Natural killer cell (primary cell): Measurements from ENCODE around the gene RAB3B. TPM values are rescaled to one million over a fixed set of nuclear protein-coding genes. Genes with fewer than 3 reads are reported as not detected.

Experiments used
- ATAC-seq, 3 donors: fragments of 150-1000 bp in 2 of 3; fragments of 200-7000 bp in 1 of 3; cut with Tn5 transposase; 1 replicate in 1 of 3; 2 replicates in 2 of 3; pipeline ENCODE4 v1.10.0; 2021; ENCODE audit warnings: mild to moderate bottlenecking in 2 of 3, moderate library complexity in 2 of 3
- DNase-seq, 2 donors: peaks; one replicate each; pipeline versions ENCODE4 v3.0.0 to v3.0.0-alpha.2; 2013 to 2021; ENCODE audit warnings: mixed read lengths in 1 of 2
- H3K27ac ChIP-seq: one replicate; pipeline ENCODE4 v1.5.1; 2013; ENCODE audit warnings: mild to moderate bottlenecking, low read length
- H3K27me3 ChIP-seq: one replicate; pipeline ENCODE4 v1.6.1; 2013; ENCODE audit warnings: low read length; ENCODE audit not compliant: control insufficient read depth, insufficient read depth
- H3K36me3 ChIP-seq: one replicate; pipeline ENCODE4 v1.6.1; 2013; ENCODE audit warnings: low read length; ENCODE audit not compliant: control insufficient read depth, insufficient read depth
- H3K4me1 ChIP-seq: one replicate; pipeline ENCODE4 v1.6.1; 2013; ENCODE audit warnings: low read length; ENCODE audit not compliant: control insufficient read depth, insufficient read depth
- H3K4me3 ChIP-seq: one replicate; pipeline ENCODE4 v1.5.1; 2013; ENCODE audit warnings: low read length
- H3K9me3 ChIP-seq: one replicate; pipeline ENCODE4 v1.6.1; 2013; ENCODE audit warnings: low read length; ENCODE audit not compliant: control insufficient read depth, insufficient read depth
- H3K27ac Mint-ChIP-seq, 2 donors: one replicate each; pipeline ENCODE4 v1.8.0; 2022; ENCODE audit warnings: mild to moderate bottlenecking in 2 of 2, mixed read lengths in 2 of 2, moderate library complexity in 1 of 2
- H3K27me3 Mint-ChIP-seq, 2 donors: one replicate each; pipeline ENCODE4 v1.8.0; 2022; ENCODE audit warnings: low read depth in 2 of 2, mixed read lengths in 2 of 2
- H3K36me3 Mint-ChIP-seq: one replicate; pipeline ENCODE4 v1.8.0; 2022; ENCODE audit warnings: mixed read lengths
- H3K4me1 Mint-ChIP-seq, 2 donors: one replicate each; pipeline ENCODE4 v1.8.0; 2022; ENCODE audit warnings: mixed read lengths in 2 of 2
- H3K4me3 Mint-ChIP-seq: one replicate; pipeline ENCODE4 v1.8.0; 2022; ENCODE audit warnings: mild to moderate bottlenecking, moderate library complexity, mixed read lengths
- H3K9me3 Mint-ChIP-seq, 2 donors: one replicate each; pipeline ENCODE4 v1.8.0; 2022; ENCODE audit warnings: mixed read lengths in 2 of 2
- CTCF ChIP-seq: fragments of 200-600 bp; IDR thresholded peaks from one replicate; pipeline ENCODE4 v1.8.0; 2022; ENCODE audit warnings: antibody characterized with exemption
- WGBS: methylation state at CpG from one replicate; pipeline ENCODE4 v1.1.7; 2013; ENCODE audit warnings: missing lambda C conversion rate; ENCODE audit not compliant: insufficient coverage; 5-methylcytosine and 5-hydroxymethylcytosine counted together
- intact Hi-C: fragments of 100-400 bp; cut with micrococcal nuclease; formaldehyde crosslinking; loops from one replicate; pipeline ENCODE4 v1.14.2; 2022
- total RNA-seq, 4 donors: library from RNA; stranded (reverse); fragments of 120-200 nt in 1 of 4; gene quantifications; one replicate each; pipeline versions ENCODE4 v1.2.3 to v1.2.4, GENCODE V29; 2013 to 2022

Gene RAB3B
- total RNA-seq, 3 donors from 2014 or later (not counting 1 experiment from before 2014, with no cell fraction given), result 0.03 TPM; not detected in 2

GRCh38 chr1:51953079-51953478 is 37.4 kb downstream of the RAB3B start:
- Mint-ChIP-seq H3K9me3 (no peaks in the 10 kb centered on the region), H3K27ac (no peak overlapping the region), H3K36me3 (no peaks in the 10 kb centered on the region), H3K4me3 (no peak overlapping the region), H3K27me3 (peaks cover 13 to 16% of the 10 kb centered on the region in 2 donors), H3K4me1 (no peaks in the 10 kb centered on the region)
- Histone ChIP-seq H3K4me3 (no peak overlapping the region), H3K9me3 (no peaks in the 10 kb centered on the region), H3K27me3 (no peaks in the 10 kb centered on the region), H3K36me3 (no peaks in the 10 kb centered on the region), H3K27ac (no peak overlapping the region), H3K4me1 (no peaks in the 10 kb centered on the region)
- DNase-seq (no peak), ATAC-seq (no peak)
- 79% methylated on average over 1 of the region's 1 CpG for WGBS
- intact Hi-C loops, result no loop called here
- no peak for TF ChIP-seq CTCF

- DNase-seq (no peak), ATAC-seq (no peak)
- 88% methylated on average over 1 of the region's 1 CpG for WGBS
- Histone ChIP-seq H3K4me1 (no peaks in the 10 kb centered on the region), H3K27me3 (no peaks in the 10 kb centered on the region), H3K9me3 (no peaks in the 10 kb centered on the region), H3K4me3 (no peak overlapping the region), H3K36me3 (no peaks in the 10 kb centered on the region), H3K27ac (no peak overlapping the region)
- TF ChIP-seq CTCF, result no peak
- H3K4me3 Mint-ChIP-seq, result no peak overlapping the region
- intact Hi-C loops, result no loop called here
- peaks cover 13 to 20% of the 10 kb centered on the region in 2 donors for H3K27me3 Mint-ChIP-seq
- no peaks in the 10 kb centered on the region for H3K9me3 Mint-ChIP-seq
- no peaks in the 10 kb centered on the region for H3K4me1 Mint-ChIP-seq
- H3K36me3 Mint-ChIP-seq, result no peaks in the 10 kb centered on the region
- H3K27ac Mint-ChIP-seq, result no peak overlapping the region
These were observed 37.9 kb downstream of the RAB3B start for GRCh38 chr1:51952638-51953037.

- no peaks in the 10 kb centered on the region for H3K36me3 Mint-ChIP-seq
- no peaks in the 10 kb centered on the region for H3K36me3 ChIP-seq
- WGBS, result 96% methylated on average over 3 of the region's 4 CpGs
- no peak overlapping the region for H3K27ac ChIP-seq
- no peak overlapping the region for H3K4me3 ChIP-seq
- no peak overlapping the region for H3K27ac Mint-ChIP-seq
- no peaks in the 10 kb centered on the region for H3K4me1 ChIP-seq
- H3K4me1 Mint-ChIP-seq, result no peaks in the 10 kb centered on the region
- H3K27me3 Mint-ChIP-seq, result peaks cover 6 to 12% of the 10 kb centered on the region in 2 donors
- DNase-seq (no peak), ATAC-seq (no peak)
- no peaks in the 10 kb centered on the region for H3K9me3 ChIP-seq
- no peaks in the 10 kb centered on the region for H3K27me3 ChIP-seq
- TF ChIP-seq CTCF, result no peak
- intact Hi-C loops, result no loop called here
- H3K4me3 Mint-ChIP-seq, result no peak overlapping the region
- no peaks in the 10 kb centered on the region for H3K9me3 Mint-ChIP-seq
These were observed 39.8 kb downstream of the RAB3B start for GRCh38 chr1:51950701-51951100.

- Mint-ChIP-seq H3K36me3 (no peaks in the 10 kb centered on the region), H3K27me3 (peaks cover 9 to 12% of the 10 kb centered on the region in 2 donors), H3K4me3 (no peak overlapping the region), H3K9me3 (no peaks in the 10 kb centered on the region), H3K4me1 (no peaks in the 10 kb centered on the region), H3K27ac (no peak overlapping the region)
- Histone ChIP-seq H3K4me1 (no peaks in the 10 kb centered on the region), H3K27me3 (no peaks in the 10 kb centered on the region), H3K36me3 (no peaks in the 10 kb centered on the region), H3K4me3 (no peak overlapping the region), H3K27ac (no peak overlapping the region), H3K9me3 (no peaks in the 10 kb centered on the region)
- ATAC-seq, result no peak
- intact Hi-C loops, result no loop called here
- 90% methylated on average over 8 of the region's 9 CpGs for WGBS
- no peak for DNase-seq
- TF ChIP-seq CTCF, result no peak
These were observed 41.3 kb downstream of the RAB3B start for GRCh38 chr1:51949014-51949702.
